OCI-LY3 (cell line): ENCODE results near the gene IQSEC1.

Experiments
- H2AFZ ChIP-seq: fragments of 200-600, 300-600 bp; shearing (Covaris generic); 2 replicates; pipeline ENCODE4 v1.6.0; 2014; ENCODE audit warnings: antibody characterized with exemption, low read depth, low read length
- H3K27ac ChIP-seq: fragments of 200-600, 300-600 bp; sonication (generic); 2 replicates; pipeline ENCODE4 v1.5.1; 2014; ENCODE audit warnings: mild to moderate bottlenecking, low read length, moderate library complexity, mixed read lengths
- H3K27me3 ChIP-seq: fragments of 200-600, 300-600 bp; sonication (generic); 2 replicates; pipeline ENCODE4 v1.6.1; 2014; ENCODE audit warnings: low read depth, low read length, mixed read lengths
- H3K36me3 ChIP-seq: fragments of 200-600, 300-600 bp; sonication (generic); replicated peaks from 2 replicates; pipeline ENCODE3; 2014; ENCODE audit warnings: low read depth, low read length, mixed read lengths
- H3K4me1 ChIP-seq: fragments of 300-600, 200-600 bp; sonication (generic); 2 replicates; pipeline ENCODE4 v1.6.1; 2014; ENCODE audit warnings: low read length, mixed read lengths
- H3K4me2 ChIP-seq: fragments of 200-600, 300-600 bp; sonication (generic); 2 replicates; pipeline ENCODE4 v1.6.1; 2014; ENCODE audit warnings: low read length, mixed read lengths
- H3K4me3 ChIP-seq: fragments of 300-600, 200-600 bp; sonication (generic); 2 replicates; pipeline ENCODE4 v1.5.1; 2014; ENCODE audit warnings: antibody characterized with exemption, mild to moderate bottlenecking, low read length, moderate library complexity
- H3K79me2 ChIP-seq: fragments of 300-600, 200-600 bp; shearing (Covaris generic); 2 replicates; pipeline ENCODE4 v1.6.1; 2014; ENCODE audit warnings: mild to moderate bottlenecking, low read length, mixed read lengths
- H3K9ac ChIP-seq: fragments of 300-600, 200-600 bp; shearing (Covaris generic); 2 replicates; pipeline ENCODE4 v1.6.0; 2014; ENCODE audit warnings: mild to moderate bottlenecking, low read length, moderate library complexity
- H3K9me3 ChIP-seq: fragments of 200-600, 300-600 bp; shearing (Covaris generic); 2 replicates; pipeline ENCODE4 v1.6.1; 2014; ENCODE audit warnings: low read length, mixed read lengths; ENCODE audit not compliant: insufficient read depth
- H4K20me1 ChIP-seq: fragments of 200-600, 300-600 bp; sonication (generic); 2 replicates; pipeline ENCODE4 v1.6.1; 2016; ENCODE audit warnings: low read length, mixed read lengths; ENCODE audit not compliant: insufficient read depth
- CTCF ChIP-seq: fragments of 200-600, 300-600 bp; sonication (generic); IDR thresholded peaks from 2 replicates; pipeline ENCODE4 v1.5.1; 2014; ENCODE audit warnings: antibody characterized with exemption, low read length, low read depth
- EZH2phosphoT487 ChIP-seq: fragments of 200-600 bp; shearing (Covaris generic); IDR thresholded peaks from 2 replicates; pipeline ENCODE4 v1.6.1; 2018; ENCODE audit warnings: antibody characterized with exemption, mixed run types, low read depth

The IQSEC1 gene

GRCh38 chr3:13025090-13025489, 48.1 kb downstream of the IQSEC1 start:
- TF ChIP-seq CTCF, result no peak
- no peak for TF ChIP-seq EZH2phosphoT487
- peaks cover 29% of the 10 kb centered on the region for H3K79me2 ChIP-seq
- H3K9ac ChIP-seq, result no peak overlapping the region
- no peaks in the 10 kb centered on the region for H3K27me3 ChIP-seq
- H3K36me3 ChIP-seq, result peaks cover 6% of the 10 kb centered on the region
- no peak overlapping the region for H3K4me3 ChIP-seq
- H4K20me1 ChIP-seq, result no peaks in the 10 kb centered on the region
- H3K4me2 ChIP-seq, result peak overlapping the region; percentile 21; the same call in 1 of the 2 replicates
- peaks cover 35% of the 10 kb centered on the region for H3K4me1 ChIP-seq
- no peak overlapping the region for H2AFZ ChIP-seq
- H3K27ac ChIP-seq, result no peak overlapping the region
- H3K9me3 ChIP-seq, result no peaks in the 10 kb centered on the region

- H3K4me1 ChIP-seq, result peaks cover 39% of the 10 kb centered on the region
- H3K79me2 ChIP-seq, result peaks cover 32% of the 10 kb centered on the region
- H2AFZ ChIP-seq, result no peak overlapping the region
- H4K20me1 ChIP-seq, result no peaks in the 10 kb centered on the region
- peaks cover 9% of the 10 kb centered on the region for H3K36me3 ChIP-seq
- TF ChIP-seq CTCF, result no peak
- TF ChIP-seq EZH2phosphoT487, result no peak
- no peak overlapping the region for H3K4me3 ChIP-seq
- H3K9me3 ChIP-seq, result no peaks in the 10 kb centered on the region
- peak overlapping the region; percentile 21; the same call in 1 of the 2 replicates for H3K4me2 ChIP-seq
- no peak overlapping the region for H3K9ac ChIP-seq
- no peaks in the 10 kb centered on the region for H3K27me3 ChIP-seq
- no peak overlapping the region for H3K27ac ChIP-seq
These were observed 48.5 kb downstream of the IQSEC1 start for GRCh38 chr3:13024765-13025065.

- Histone ChIP-seq H3K4me2 (peak overlapping the region; percentile 97), H3K27me3 (no peaks in the 10 kb centered on the region), H3K79me2 (peaks cover 38% of the 10 kb centered on the region), H3K4me3 (no peak overlapping the region), H3K9me3 (no peaks in the 10 kb centered on the region), H4K20me1 (0 out of 2 replicates have a peak, but pooled peaks cover under 1% of the 10 kb centered on the region), H2AFZ (no peak overlapping the region), H3K27ac (0 out of 2 replicates have a peak overlapping the region, but pooled peaks have one; percentile 91), H3K9ac (peak overlapping the region; percentile 96; the same call in 1 of the 2 replicates), H3K36me3 (peaks cover 10% of the 10 kb centered on the region), H3K4me1 (peaks cover 39% of the 10 kb centered on the region)
- TF ChIP-seq EZH2phosphoT487 (no peak), CTCF (no peak)
These were observed 49.1 kb downstream of the IQSEC1 start for GRCh38 chr3:13023971-13024764.

GRCh38 chr3:13023235-13023970, 49.8 kb downstream of the IQSEC1 start:
- H3K36me3 ChIP-seq, result peaks cover 16% of the 10 kb centered on the region
- H3K27me3 ChIP-seq, result no peaks in the 10 kb centered on the region
- no peaks in the 10 kb centered on the region for H3K9me3 ChIP-seq
- H3K4me3 ChIP-seq, result peak overlapping the region; percentile 85
- no peak overlapping the region for H2AFZ ChIP-seq
- H3K27ac ChIP-seq, result peak overlapping the region; percentile 91
- H3K4me1 ChIP-seq, result peaks cover 41% of the 10 kb centered on the region
- peaks cover 46% of the 10 kb centered on the region for H3K79me2 ChIP-seq
- peak overlapping the region; percentile 96 for H3K9ac ChIP-seq
- peak overlapping the region; percentile 97 for H3K4me2 ChIP-seq
- H4K20me1 ChIP-seq, result peaks cover 8% of the 10 kb centered on the region; the same call in 1 of the 2 replicates
- no peak for TF ChIP-seq CTCF
- no peak for TF ChIP-seq EZH2phosphoT487
